GM18517 (cell line): ENCODE results near the gene R3HCC1L.

Experiments used
- ATAC-seq: cut with Tn5 transposase; IDR thresholded peaks from one replicate; pipeline ENCODE4 v1.9.1; 2021; ENCODE audit warnings: mild to moderate bottlenecking, moderate library complexity; ENCODE audit not compliant: unreplicated experiment

Gene R3HCC1L

DNA sequence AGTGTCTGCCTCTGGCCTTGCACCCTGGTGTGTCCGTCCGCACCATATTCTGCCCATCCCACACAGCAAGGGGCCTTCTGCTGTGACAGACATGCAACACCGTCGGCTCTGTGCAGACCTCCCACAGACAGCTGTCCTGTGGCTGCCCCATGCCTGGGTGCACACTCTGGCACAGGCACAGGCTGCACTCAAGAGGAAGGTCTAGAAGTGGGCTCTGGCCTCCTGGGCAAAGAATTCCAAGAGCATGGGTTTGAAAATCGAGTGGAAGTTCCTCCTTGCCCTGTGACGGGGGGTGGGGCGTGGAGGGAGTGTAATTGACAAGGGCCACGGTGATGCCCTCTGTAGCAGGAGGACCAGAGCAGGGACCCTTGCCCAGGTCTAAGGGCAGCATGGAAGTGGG is 137.8 kb downstream of the R3HCC1L start:
- no peak for ATAC-seq

DNA sequence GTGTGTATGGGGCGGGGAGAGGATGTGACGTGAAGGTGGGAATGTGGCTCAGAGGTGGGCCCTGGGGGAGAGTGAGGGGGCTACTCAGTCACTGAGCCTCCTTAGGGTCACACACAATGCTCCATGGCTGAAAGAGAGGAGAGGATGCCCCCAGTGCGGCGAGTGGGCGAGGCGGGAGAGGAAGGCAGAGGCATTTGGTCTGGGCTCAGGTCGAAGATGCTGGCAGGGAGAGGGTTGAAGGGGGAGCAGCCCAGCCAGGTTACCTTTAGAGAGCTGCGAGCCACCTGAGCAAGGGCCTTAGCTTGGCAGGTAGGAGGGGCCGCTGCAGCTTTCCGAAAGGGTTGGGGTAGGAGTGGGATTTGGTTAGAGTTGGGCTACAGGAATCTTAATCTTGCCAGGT is 138.2 kb downstream of the R3HCC1L start:
- no peak for ATAC-seq

DNA sequence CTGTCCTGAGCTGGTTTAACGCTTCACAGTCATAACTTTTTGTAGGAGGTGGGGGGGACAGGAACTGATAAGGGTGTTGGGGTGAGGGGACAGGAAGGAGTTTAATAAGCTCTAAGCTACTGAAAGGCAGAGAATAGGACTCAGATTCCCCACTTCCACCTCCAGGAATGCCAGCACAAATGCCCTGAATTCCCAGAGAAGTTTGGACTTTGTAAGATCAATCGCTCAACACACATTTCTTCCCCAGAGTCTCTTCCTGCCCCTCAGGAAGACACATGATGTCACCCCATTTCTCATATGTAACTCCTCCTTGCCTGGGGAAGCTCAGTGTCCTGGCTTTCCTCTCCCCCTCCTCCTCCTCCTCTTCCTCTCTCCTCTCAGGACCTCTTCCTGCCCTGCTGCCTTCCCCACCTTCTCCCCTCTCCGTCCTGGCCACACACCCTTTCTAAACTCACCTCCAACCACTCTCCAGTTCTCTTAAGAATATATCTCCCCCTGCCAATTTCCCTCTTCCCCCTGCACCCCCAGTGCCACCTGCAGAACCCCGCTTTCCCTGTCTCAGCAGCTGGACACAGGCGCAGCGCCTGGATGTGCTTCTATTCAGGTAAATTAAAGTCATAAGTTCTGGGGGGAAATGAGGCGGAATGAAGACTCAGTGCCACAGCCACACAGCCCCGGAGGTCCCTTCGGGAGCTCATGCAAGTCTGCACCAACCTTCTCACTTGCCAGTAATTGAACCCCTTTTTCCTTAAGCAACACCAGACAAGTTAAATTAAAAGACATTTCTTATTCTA is 138.8 kb downstream of the R3HCC1L start:
- ATAC-seq, result no peak

DNA sequence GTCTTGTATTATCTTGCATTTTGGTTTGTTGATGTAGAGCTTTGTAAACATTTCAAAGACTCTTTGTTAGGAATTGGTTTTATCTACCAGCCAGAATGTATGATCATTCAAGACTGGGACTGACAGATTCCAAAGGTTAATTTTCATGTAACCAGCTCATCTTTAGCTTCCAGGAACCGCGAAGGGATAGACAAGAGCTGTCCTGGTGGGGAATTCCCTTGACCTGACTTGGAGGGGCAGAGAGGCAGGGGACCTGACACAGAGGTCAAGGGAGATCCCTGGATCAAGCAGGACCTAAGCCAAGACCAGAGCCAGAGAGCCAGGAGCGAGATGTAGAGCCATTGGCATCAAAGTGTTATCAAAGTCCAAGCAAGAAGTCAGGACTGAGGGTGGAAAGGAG is 140.1 kb downstream of the R3HCC1L start:
- ATAC-seq, result no peak

DNA sequence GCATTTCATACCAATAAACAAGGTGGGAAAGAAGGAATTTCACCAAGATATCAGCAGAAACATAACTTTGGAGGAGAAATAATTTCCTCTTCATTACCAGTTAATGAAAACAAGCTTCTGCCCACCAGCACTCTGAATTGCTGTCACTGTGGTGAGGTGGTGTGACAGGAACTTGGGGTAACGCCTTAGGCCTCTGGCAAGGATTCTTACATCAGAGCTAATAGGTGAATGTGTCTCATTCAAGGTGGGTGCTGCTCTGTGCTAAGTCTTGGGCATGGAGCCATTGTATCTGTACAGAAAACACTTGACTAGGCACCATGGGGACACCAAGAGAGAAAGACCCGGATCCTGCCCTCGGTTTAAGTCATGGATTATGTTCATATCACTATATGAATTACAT is 141.9 kb downstream of the R3HCC1L start:
- no peak for ATAC-seq

DNA sequence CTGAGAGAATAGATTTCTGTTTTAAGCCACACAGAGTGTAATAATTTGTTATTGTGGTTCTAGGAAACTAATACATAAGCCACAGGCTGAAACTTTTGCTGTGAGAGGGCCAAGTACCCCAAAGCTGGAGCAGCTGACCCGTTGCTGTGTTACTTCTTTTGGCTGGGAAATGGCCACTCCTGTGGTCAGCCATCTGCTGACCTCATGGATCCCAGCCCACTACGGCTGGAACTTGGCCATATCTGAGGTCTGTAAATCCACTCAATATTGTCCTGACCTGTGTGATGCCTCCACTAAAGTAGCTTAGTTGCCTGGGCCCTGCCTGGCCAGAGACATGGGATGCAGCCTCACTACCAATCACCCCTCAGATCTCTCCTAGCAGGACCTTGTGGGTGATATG is 151.0 kb downstream of the R3HCC1L start:
- no peak for ATAC-seq

DNA sequence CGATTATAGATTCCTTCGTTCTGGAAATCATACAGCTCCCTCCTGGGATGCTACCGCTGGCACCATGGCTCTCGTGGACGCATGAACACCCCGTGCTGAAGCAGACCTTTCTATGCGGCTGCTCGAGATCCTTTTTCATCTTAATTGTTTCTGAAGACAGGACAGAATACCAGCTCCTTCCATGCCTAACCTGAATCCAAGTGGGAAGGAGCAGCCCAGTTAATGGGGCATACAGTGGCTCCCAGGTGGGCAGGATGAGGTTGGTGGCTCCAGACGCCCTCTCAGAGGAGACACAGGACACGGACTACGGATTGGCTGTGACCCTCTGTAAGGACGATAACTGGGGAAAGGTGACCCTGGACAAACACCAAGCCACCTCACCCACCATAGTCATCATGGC is 152.0 kb downstream of the R3HCC1L start:
- ATAC-seq, result no peak

DNA sequence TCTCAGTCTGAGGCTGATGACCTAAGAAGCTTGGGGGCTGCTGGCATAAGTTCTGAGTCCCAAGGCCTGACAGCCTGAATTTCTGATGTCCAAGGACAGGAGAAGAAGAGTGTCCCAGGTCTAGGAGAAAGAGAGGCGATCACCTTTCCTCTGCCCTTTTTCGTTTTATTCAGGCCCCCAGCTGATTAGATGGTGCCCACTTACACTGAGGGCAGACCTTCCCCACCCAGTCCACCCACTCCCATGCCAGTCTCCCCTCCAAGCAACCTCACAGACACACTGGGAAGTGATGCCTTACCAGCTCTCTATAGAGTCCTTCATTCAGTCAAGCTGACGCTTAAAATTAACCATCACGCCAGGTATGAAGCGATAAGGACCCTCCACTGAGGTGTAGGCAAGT is 152.9 kb downstream of the R3HCC1L start:
- no peak for ATAC-seq

DNA sequence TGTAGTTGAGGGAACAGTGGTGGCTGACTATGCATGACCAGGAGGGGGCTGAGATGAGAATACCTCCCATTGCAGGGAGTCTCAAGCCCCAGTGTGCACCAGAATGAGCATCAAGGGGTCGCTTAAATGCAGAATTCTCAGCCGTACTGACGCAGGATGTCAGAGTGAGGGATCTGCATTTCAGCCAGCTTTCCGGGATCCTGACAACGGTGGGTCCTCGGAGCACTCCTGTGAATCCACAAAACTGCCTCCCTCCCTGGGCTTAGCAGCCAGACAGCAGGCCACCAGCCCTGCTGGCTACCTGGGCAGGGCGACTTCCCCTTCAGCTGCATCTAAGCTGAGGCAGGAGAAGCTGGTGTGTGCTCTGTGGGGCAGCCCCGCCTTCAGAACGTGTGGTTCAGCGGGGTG is 155.3 kb downstream of the R3HCC1L start:
- ATAC-seq, result no peak

DNA sequence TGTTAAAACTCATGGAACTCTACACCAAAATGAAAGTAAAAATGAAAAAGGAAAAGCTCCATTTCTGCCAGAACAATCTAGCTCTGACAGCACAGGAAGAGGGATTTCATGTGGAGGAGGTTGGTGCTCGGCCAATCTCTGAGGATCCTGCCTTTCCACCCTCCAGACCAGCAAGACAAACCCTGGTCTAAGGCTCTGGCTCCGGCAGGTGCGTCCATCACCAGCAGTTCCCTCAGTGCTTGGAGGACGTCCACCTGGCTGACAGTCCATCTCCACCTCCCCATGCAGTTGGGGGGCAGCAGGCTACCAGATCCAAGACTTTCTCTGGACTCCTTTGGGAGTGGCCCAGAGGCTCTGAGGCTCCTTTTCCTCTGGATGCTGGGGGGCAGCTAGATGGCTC is 158.5 kb downstream of the R3HCC1L start:
- ATAC-seq, result no peak

DNA sequence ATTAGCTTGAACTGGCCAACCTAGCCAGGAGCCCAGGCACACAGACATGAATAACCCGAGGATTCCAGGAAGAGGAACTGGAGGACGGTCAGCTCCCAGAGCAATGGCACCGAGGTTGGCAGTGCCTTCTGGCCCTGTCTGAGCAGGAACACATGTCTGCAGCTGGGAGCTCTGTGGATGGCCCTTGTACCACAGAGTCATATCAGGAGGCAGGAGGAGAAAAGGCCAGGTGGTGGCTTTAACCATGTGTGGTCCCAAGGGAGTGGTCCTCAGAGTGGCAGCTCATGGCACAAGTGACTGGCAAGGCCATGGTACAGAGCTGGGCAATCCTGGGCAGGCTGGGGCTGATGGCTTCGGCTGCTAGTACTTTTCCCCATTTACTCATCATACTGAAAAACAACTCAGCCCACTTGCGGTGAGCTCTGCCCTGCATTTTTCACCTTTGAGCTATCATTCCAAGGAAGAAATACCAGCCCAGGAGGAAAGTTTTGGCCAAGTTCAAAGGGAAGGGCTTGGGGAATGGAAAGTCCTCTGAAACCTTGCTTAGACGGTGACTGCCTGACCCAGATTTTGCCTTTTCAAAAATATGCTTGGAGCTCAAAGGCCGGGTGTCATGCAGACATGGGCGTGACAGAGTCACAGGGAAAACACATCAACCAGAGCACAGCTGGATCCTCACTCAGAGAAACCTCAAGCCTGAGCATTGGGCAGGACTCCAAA is 159.3 kb downstream of the R3HCC1L start:
- ATAC-seq, result no peak

DNA sequence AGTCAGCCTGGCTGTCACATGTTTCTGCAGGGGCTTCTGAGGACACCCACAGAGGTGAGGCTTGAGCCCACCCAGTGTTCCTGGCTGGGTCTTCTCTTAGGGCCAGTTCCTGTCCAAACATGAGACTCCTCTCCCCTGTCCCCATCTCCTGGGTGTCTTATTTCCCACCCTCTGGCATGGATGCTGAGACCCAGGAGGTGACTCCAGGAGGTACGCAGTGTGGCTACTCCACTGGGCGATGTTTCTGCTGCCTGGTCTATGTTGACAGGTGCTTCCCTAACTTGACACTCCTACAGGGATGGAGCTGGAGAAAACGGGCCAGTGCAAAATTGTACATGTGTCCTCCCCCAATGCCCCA is 159.8 kb downstream of the R3HCC1L start:
- ATAC-seq, result no peak
